K562 (cell line): ENCODE results near the gene DSCAM. TPM values are rescaled to one million over a fixed set of nuclear protein-coding genes. Genes with fewer than 3 reads are reported as not detected.

Source experiments
- ATAC-seq: fragments of 200-7000 bp; cut with Tn5 transposase; 3 replicates; pipeline ENCODE4 v1.9.1; 2020; ENCODE audit warnings: moderate library complexity
- BruUV-seq: library from RNA; stranded (reverse); fragments of 400-500 nt; replicated peaks from 2 replicates; lab custom pipeline; 2021; lab: Mats Ljungman, UMichigan
- CTCF ChIA-PET: fragments of 300-600 bp; formaldehyde crosslinking; extraction: SDS; loops from one replicate; lab custom pipeline; 2021; ENCODE audit warnings: low intra/inter-chr PET ratio; lab: Yijun Ruan, JAX
- POLR2A ChIA-PET: fragments of 300-600, 350-650 bp; sonication (Branson Sonifier 250); formaldehyde crosslinking; extraction: SDS; loops from one replicate; lab custom pipeline; 2021; ENCODE audit warnings: antibody characterized with exemption, inconsistent platforms; lab: Yijun Ruan, JAX
- DNase-seq, 4 experiments: peaks; one replicate each; pipeline versions ENCODE4 v3.0.0 to v3.0.0-alpha.2; 2011 to 2018; ENCODE audit warnings: low spot score in 3 of 4, mixed read lengths in 3 of 4; ENCODE audit errors: extremely low read depth in 1 of 4
- FAIRE-seq: peaks from 2 replicates; lab custom pipeline; 2011; peaks lifted over from hg19 to GRCh38; lab: Jason Lieb, UNC
- H2AFZ ChIP-seq: 2 replicates; pipeline ENCODE4 v1.6.0; 2011; ENCODE audit warnings: low read depth, low read length, control low read depth, inconsistent platforms
- H3K27ac ChIP-seq: fragments of 200-600 bp; 3 replicates; pipeline ENCODE4 v1.8.0; 2011; ENCODE audit warnings: low read depth, mild to moderate bottlenecking, control low read depth, inconsistent platforms, low read length, moderate library complexity, mixed read lengths; ENCODE audit errors: extremely low read depth
- H3K27me3 ChIP-seq, 2 experiments: fragments of 300-600 bp in 1 of 2; 2 replicates in 1 of 2; 3 replicates in 1 of 2; pipeline versions ENCODE4 v1.6.0 to v1.8.0; 2011; ENCODE audit warnings: inconsistent platforms in 2 of 2, low read length in 2 of 2, mild to moderate bottlenecking in 1 of 2, mixed read lengths in 1 of 2, moderate library complexity in 1 of 2; ENCODE audit not compliant: control insufficient read depth in 2 of 2, insufficient read depth in 2 of 2
- H3K36me3 ChIP-seq: fragments of 300-600 bp; 3 replicates; pipeline ENCODE4 v1.8.0; 2011; ENCODE audit warnings: mild to moderate bottlenecking, low read length, inconsistent platforms; ENCODE audit not compliant: control insufficient read depth, insufficient read depth
- H3K4me1 ChIP-seq, 2 experiments: fragments of 200-600 bp in 1 of 2; replicated peaks in 1 of 2; 2 replicates in 1 of 2; 3 replicates in 1 of 2; pipeline versions ENCODE4 v1.5.1 to v1.8.0; 2011; ENCODE audit warnings: inconsistent platforms in 2 of 2, low read length in 2 of 2, mild to moderate bottlenecking in 1 of 2, mixed read lengths in 1 of 2, moderate library complexity in 1 of 2; ENCODE audit not compliant: control insufficient read depth in 2 of 2, insufficient read depth in 2 of 2
- H3K4me2 ChIP-seq: 2 replicates; pipeline ENCODE4 v1.6.1; 2011; ENCODE audit warnings: low read length, control low read depth, inconsistent platforms, mixed read lengths; ENCODE audit not compliant: insufficient read depth
- H3K4me3 ChIP-seq: fragments of 200-600 bp; sonication (generic), shearing (Covaris generic); 2 replicates; pipeline ENCODE4 v1.5.1; 2016; ENCODE audit warnings: control low read depth, inconsistent platforms
- H3K79me2 ChIP-seq: fragments of 200-600 bp; 3 replicates; pipeline ENCODE4 v1.8.0; 2011; ENCODE audit warnings: low read length, inconsistent platforms; ENCODE audit not compliant: control insufficient read depth, insufficient read depth
- H3K9ac ChIP-seq, 2 experiments: 2 replicates each; pipeline versions ENCODE4 v1.6.0 to v1.6.1; 2011; ENCODE audit warnings: low read depth in 2 of 2, low read length in 2 of 2, control low read depth in 1 of 2, inconsistent platforms in 1 of 2, mild to moderate bottlenecking in 1 of 2, mixed read lengths in 1 of 2; ENCODE audit not compliant: insufficient read depth in 1 of 2
- H3K9me1 ChIP-seq: one replicate; pipeline ENCODE4 v1.6.0; 2011; ENCODE audit warnings: inconsistent platforms, mild to moderate bottlenecking, low read length, moderate library complexity; ENCODE audit not compliant: control insufficient read depth, insufficient read depth
- H3K9me3 ChIP-seq: replicated peaks from 2 replicates; pipeline ENCODE4 v1.5.1; 2011; ENCODE audit warnings: low read depth, low read length, inconsistent platforms; ENCODE audit not compliant: control insufficient read depth, insufficient read depth
- H4K20me1 ChIP-seq: replicated peaks from 2 replicates; pipeline ENCODE4 v1.6.1; 2011; ENCODE audit warnings: low read length, inconsistent platforms, mixed read lengths; ENCODE audit not compliant: control insufficient read depth, insufficient read depth
- CBFB ChIP-seq: sonication (generic); formaldehyde crosslinking; IDR thresholded peaks from 2 replicates; pipeline ENCODE4 v1.4.0; 2020; ENCODE audit warnings: mild to moderate bottlenecking, missing genetic modification reagents
- CHD4 ChIP-seq: fragments of 200-600 bp; sonication (generic); IDR thresholded peaks from 3 replicates; pipeline ENCODE4 v1.6.1; 2012; ENCODE audit warnings: low read depth, mild to moderate bottlenecking, mixed read lengths, low read length, inconsistent platforms; ENCODE audit not compliant: insufficient read depth, insufficient replicate concordance, poor library complexity, severe bottlenecking
- POLR2AphosphoS5 ChIP-seq: IDR thresholded peaks from 2 replicates; pipeline ENCODE4 v1.6.1; 2011; ENCODE audit warnings: mild to moderate bottlenecking, low read depth, low read length, moderate library complexity; ENCODE audit not compliant: control insufficient read depth, insufficient read depth
- SIRT6 ChIP-seq: IDR thresholded peaks from one replicate; pipeline ENCODE4 v1.6.1; 2012; ENCODE audit warnings: low read depth, mild to moderate bottlenecking, control low read depth, inconsistent platforms, low read length, moderate library complexity
- TAL1 ChIP-seq: fragments of 450-650 bp; IDR thresholded peaks from 2 replicates; pipeline ENCODE4 v1.6.1; 2016; ENCODE audit warnings: mild to moderate bottlenecking
- ZNF444 ChIP-seq: fragments of 250-450 bp; sonication (Bioruptor Pico); IDR thresholded peaks from 2 replicates; pipeline ENCODE4 v1.4.0; 2020; ENCODE audit warnings: mild to moderate bottlenecking, moderate library complexity
- ZNF57 ChIP-seq: fragments of 450-650 bp; formaldehyde crosslinking; IDR thresholded peaks from 2 replicates; pipeline ENCODE4 v1.4.0; 2020; ENCODE audit warnings: mild to moderate bottlenecking, moderate library complexity
- WGBS: fragments of 100-300 bp; shearing (Covaris generic); methylation state at CpG from one replicate; pipeline ENCODE4 v1.1.6; 2016; ENCODE audit warnings: low coverage, mixed read lengths; ENCODE audit not compliant: insufficient coverage; ENCODE audit errors: missing lambda C conversion rate; 5-methylcytosine and 5-hydroxymethylcytosine counted together
- in situ Hi-C: fragments of 300-500 bp; cut with MboI; formaldehyde crosslinking; loops from 4 replicates; pipeline ENCODE4 v1.15.0; 2018; ENCODE audit warnings: inconsistent platforms, mixed read lengths
- intact Hi-C: fragments of 100-400 bp; cut with micrococcal nuclease; formaldehyde crosslinking; loops from 2 replicates; pipeline ENCODE4 v1.14.2; 2022
- polyA plus RNA-seq, 8 experiments: library from polyadenylated mRNA; depleted of rRNA in 4 of 8; stranded (reverse) in 5 of 8; unstranded in 3 of 8; fragments of >200 nt; fragmentation: Nextera tagmentation in 2 of 8; fragmentation: Illumina TruSeq in 1 of 8; extraction: Ambion mirVana in 2 of 8; extraction: Trizol in 1 of 8; gene quantifications; 2 replicates each; pipeline versions ENCODE4 v1.2.1 to v1.2.3, GENCODE V29; 2011 to 2014; ENCODE audit warnings: inconsistent platforms in 1 of 8, missing spikeins in 1 of 8
- total RNA-seq, 7 experiments: library from RNA; depleted of rRNA in 6 of 7; stranded (reverse); fragments of >200 nt in 6 of 7; fragmentation: Illumina TruSeq in 2 of 7; extraction: Trizol in 2 of 7; gene quantifications; 2 replicates each; pipeline versions ENCODE4 v1.2.1 to v1.2.3, GENCODE V29; 2011 to 2021; ENCODE audit warnings: low replicate concordance in 1 of 7
- TF ChIP-seq, protein P1 (sequence below): sonication (generic); formaldehyde crosslinking; IDR thresholded peaks from 2 replicates; pipeline ENCODE4 v1.8.0; 2022; ENCODE audit warnings: mild to moderate bottlenecking, missing genetic modification reagents
- TF ChIP-seq, protein P2 (sequence below), 2 experiments: fragments of 200-800 bp in 1 of 2; sonication (Bioruptor generic) in 1 of 2; sonication (generic) in 1 of 2; formaldehyde crosslinking in 1 of 2; IDR thresholded peaks in 1 of 2; conservative IDR thresholded peaks in 1 of 2; 2 replicates each; pipeline versions ENCODE4 v1.5.0 to v1.6.1; 2016 to 2020; ENCODE audit warnings: missing compliant biosample characterization in 1 of 2, missing genetic modification characterization in 1 of 2, missing genetic modification reagents in 1 of 2
- TF ChIP-seq, protein P3 (sequence below): fragments of 450-650 bp; IDR thresholded peaks from 2 replicates; pipeline ENCODE4 v1.6.1; 2017; ENCODE audit warnings: antibody characterized with exemption
- TF ChIP-seq, protein P4 (sequence below): sonication (generic); formaldehyde crosslinking; IDR thresholded peaks from 2 replicates; pipeline ENCODE4 v1.8.0; 2023; ENCODE audit warnings: mild to moderate bottlenecking, missing genetic modification reagents

DSCAM gene
- total and polyA plus RNA-seq, 9 of the 15 experiments (the other 6 are each of a cell fraction or from before 2014, with no cell fraction given): not detected

DNA sequence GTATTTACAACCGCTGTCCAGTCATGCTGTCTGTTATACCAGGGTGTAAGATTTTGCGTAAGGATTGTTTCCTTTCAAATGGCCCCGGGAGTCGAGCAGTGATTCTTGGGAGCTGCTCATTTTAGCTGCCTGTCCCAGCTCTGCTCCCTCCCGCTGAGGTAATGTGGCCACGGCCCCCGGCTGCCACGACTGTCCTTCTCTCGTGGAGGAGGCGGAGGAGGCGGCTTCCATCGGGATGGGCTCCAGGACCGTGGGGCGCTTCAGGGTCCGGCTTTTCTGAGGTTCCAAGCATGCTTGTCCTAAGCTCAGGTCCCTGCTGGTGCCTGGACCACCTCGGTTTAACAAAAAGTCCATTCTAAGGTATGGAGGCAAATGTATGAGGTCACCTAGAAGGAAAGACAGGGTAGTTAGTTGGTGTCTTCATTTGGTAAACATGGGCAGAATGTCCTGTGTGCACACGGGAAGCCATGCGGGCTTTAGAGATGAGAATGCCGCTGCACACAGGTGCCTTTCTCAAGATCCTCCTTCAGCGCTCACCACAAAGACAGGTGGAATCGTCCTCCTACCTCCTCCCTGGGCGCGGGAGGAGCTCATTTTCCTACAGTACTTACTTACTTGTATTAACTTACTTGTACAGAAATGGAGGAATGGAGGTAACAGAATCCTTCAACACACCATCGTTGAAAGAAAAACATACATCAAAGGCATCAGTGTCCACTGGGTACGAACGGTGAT lies 833.8 kb downstream of the DSCAM start (continued):
- TF ChIP-seq ZNF444: no peak
- no peak for TF ChIP-seq CBFB (CRISPR knock-in tag)
- TF ChIP-seq CHD4: no peak
- no peak for TF ChIP-seq SIRT6
- TF ChIP-seq, protein P1, sequence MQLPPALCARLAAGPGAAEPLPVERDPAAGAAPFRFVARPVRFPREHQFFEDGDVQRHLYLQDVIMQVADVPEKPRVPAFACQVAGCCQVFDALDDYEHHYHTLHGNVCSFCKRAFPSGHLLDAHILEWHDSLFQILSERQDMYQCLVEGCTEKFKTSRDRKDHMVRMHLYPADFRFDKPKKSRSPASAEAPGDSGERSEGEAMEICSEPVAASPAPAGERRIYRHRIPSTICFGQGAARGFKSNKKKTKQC (CRISPR knock-in tag): no peak
- TF ChIP-seq POLR2AphosphoS5: no peak
- TF ChIP-seq, protein P2, sequence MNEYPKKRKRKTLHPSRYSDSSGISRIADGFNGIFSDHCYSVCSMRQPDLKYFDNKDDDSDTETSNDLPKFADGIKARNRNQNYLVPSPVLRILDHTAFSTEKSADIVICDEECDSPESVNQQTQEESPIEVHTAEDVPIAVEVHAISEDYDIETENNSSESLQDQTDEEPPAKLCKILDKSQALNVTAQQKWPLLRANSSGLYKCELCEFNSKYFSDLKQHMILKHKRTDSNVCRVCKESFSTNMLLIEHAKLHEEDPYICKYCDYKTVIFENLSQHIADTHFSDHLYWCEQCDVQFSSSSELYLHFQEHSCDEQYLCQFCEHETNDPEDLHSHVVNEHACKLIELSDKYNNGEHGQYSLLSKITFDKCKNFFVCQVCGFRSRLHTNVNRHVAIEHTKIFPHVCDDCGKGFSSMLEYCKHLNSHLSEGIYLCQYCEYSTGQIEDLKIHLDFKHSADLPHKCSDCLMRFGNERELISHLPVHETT (CRISPR knock-in tag; conservative IDR thresholded peaks at IDR 0.05 in 1 of 2, IDR thresholded peaks at IDR 0.05 in 1 of 2): no peak
- TF ChIP-seq, all 486 proteins: peak for 0

DNA sequence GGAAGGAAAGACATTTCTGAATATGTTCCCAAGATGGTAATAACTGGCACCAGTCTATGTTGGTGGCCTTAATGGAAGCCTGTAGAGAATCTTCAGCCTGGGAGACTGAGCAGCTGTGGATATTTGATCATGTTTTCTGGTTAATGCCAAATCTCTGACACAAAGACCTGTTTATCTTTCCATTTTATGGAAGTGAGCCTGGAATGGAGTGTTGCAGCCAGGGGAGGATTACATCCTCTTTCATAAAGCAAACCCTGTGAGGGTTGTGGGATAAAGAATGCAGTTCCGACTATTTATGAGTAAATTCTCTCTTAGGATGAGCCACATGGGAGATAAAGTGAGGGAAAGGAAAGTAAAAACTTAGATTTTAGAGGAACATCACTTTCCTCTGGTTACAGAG lies 835.6 kb downstream of the DSCAM start:
- in situ Hi-C loops (no loop called here), intact Hi-C loops (no loop called here)
- FAIRE-seq (no peak), ATAC-seq (no peak), DNase-seq (no peak)
- no peaks in the 10 kb centered on the region for H3K36me3 ChIP-seq
- 0% methylated on average over 1 of the region's 1 CpG for WGBS
- H4K20me1 ChIP-seq: no peaks in the 10 kb centered on the region
- no peak overlapping the region for H3K4me3 ChIP-seq
- no peak overlapping the region for H3K27ac ChIP-seq
- no peaks in the 10 kb centered on the region for H3K9me1 ChIP-seq
- no peak overlapping the region for H2AFZ ChIP-seq
- BruUV-seq: no TSS peak
- CTCF ChIA-PET: no interaction called here
- H3K4me2 ChIP-seq: no peak overlapping the region
- no peak overlapping the region for H3K9ac ChIP-seq
- no peaks in the 10 kb centered on the region for H3K4me1 ChIP-seq
- no peaks in the 10 kb centered on the region for H3K79me2 ChIP-seq
- H3K27me3 ChIP-seq: no peaks in the 10 kb centered on the region
- H3K9me3 ChIP-seq: no peaks in the 10 kb centered on the region
- POLR2A ChIA-PET: no interaction called here
- TF ChIP-seq, protein P3, sequence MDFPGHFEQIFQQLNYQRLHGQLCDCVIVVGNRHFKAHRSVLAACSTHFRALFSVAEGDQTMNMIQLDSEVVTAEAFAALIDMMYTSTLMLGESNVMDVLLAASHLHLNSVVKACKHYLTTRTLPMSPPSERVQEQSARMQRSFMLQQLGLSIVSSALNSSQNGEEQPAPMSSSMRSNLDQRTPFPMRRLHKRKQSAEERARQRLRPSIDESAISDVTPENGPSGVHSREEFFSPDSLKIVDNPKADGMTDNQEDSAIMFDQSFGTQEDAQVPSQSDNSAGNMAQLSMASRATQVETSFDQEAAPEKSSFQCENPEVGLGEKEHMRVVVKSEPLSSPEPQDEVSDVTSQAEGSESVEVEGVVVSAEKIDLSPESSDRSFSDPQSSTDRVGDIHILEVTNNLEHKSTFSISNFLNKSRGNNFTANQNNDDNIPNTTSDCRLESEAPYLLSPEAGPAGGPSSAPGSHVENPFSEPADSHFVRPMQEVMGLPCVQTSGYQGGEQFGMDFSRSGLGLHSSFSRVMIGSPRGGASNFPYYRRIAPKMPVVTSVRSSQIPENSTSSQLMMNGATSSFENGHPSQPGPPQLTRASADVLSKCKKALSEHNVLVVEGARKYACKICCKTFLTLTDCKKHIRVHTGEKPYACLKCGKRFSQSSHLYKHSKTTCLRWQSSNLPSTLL: no peak
- TF ChIP-seq ZNF57 (CRISPR knock-in tag) (no peak), TAL1 (no peak), SIRT6 (no peak)
- TF ChIP-seq, protein P4, sequence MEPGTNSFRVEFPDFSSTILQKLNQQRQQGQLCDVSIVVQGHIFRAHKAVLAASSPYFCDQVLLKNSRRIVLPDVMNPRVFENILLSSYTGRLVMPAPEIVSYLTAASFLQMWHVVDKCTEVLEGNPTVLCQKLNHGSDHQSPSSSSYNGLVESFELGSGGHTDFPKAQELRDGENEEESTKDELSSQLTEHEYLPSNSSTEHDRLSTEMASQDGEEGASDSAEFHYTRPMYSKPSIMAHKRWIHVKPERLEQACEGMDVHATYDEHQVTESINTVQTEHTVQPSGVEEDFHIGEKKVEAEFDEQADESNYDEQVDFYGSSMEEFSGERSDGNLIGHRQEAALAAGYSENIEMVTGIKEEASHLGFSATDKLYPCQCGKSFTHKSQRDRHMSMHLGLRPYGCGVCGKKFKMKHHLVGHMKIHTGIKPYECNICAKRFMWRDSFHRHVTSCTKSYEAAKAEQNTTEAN (CRISPR knock-in tag): no peak
